Measurements from ENCODE around the gene MATCAP1. TPM values are rescaled to one million over a fixed set of nuclear protein-coding genes. Genes with fewer than 3 reads are reported as not detected.

MATCAP1 gene
- total and polyA plus RNA-seq, 2 of the 13 experiments (the other 11 are each of a cell fraction or from before 2014, with no cell fraction given): 11.2 to 24.5 TPM

- H3K4me2 ChIP-seq (ENCODE audit: low read depth, low read length): peak within 1 kb of the TSS; percentile 97
- intact Hi-C loops (cut with micrococcal nuclease; ENCODE audit: unreplicated experiment) (loop anchor here (2.0 kb wide), 1 partner anchor 55 kb away; the partner anchor contains the start of gene FHOD1), in situ Hi-C loops (cut with HindIII; ENCODE audit: extremely low pct_ligation_motif_present, low pct_unique_long_range_greater_than_20kb) (no loop called here)
- DNase-seq (ENCODE audit: low spot score): peak; percentile 88
- peak; percentile 88 for FAIRE-seq
- H4K20me1 ChIP-seq (ENCODE audit: insufficient read depth, low read length): no peaks in the 10 kb centered on the region; the same call in 1 of the 2 replicates
- BruUV-seq (replicated peaks): TSS peak; percentile 71
- peak within 1 kb of the TSS; percentile 98 for H3K9ac ChIP-seq (ENCODE audit: insufficient read depth, low read depth, low read length)
- peak within 1 kb of the TSS; percentile 84 to 99 (median 97) for H3K4me3 ChIP-seq (replicated peaks in 1 of 3; ENCODE audit: insufficient read depth in 1 of 3, low read depth in 2 of 3, low read length in 3 of 3)
- peak within 1 kb of the TSS; percentile 59 for H3K27ac ChIP-seq (ENCODE audit: extremely low read length, insufficient read depth, low read length)
- peak within 1 kb of the TSS; percentile 75 for H2AFZ ChIP-seq (ENCODE audit: low read length)
- peaks cover 7 to 16% of the 10 kb centered on the region in 2 experiments; a peak in 2 of 5 replicates for H3K27me3 ChIP-seq (ENCODE audit: control insufficient read depth in 1 of 2, insufficient read depth in 2 of 2, low read length in 2 of 2)
- no peaks in the 10 kb centered on the region for H3K9me3 ChIP-seq (ENCODE audit: low read length)
- ChIA-PET POLR2A (interaction anchor here (0.9 to 1.9 kb wide), 6 partner anchors 8 to 56 kb away, joined by 3 to 8 read pairs (median 4); partner anchors contain the start of genes FHOD1, NOL3 and TMEM208), CTCF (ENCODE audit: low intra/inter-chr PET ratio, low total read pairs) (no interaction called here)
- H3K79me2 ChIP-seq (ENCODE audit: insufficient read depth, low read length): peaks cover 21% of the 10 kb centered on the region
- WGBS (ENCODE audit: low lambda C conversion rate): 0% methylated on average over 9 of the region's 54 CpGs
- H3K4me1 ChIP-seq (ENCODE audit: insufficient read depth, low read length): peaks cover 38% of the 10 kb centered on the region
- peaks cover 23 to 36% of the 10 kb centered on the region in 2 experiments for H3K36me3 ChIP-seq (replicated peaks in 1 of 2; ENCODE audit: control insufficient read depth in 1 of 2, insufficient read depth in 2 of 2, low read length in 2 of 2)
- peak; percentile 95 for ATAC-seq
- no peak for TF ChIP-seq ZNF318 (CRISPR knock-in tag; IDR thresholded peaks at IDR 0.05)
- no peak; the same call in 1 of the 2 replicates for TF ChIP-seq AHR (CRISPR knock-in tag; IDR thresholded peaks at IDR 0.05)
- TF ChIP-seq ISL2 (CRISPR knock-in tag; IDR thresholded peaks at IDR 0.05): peak; percentile 70; the same call in 1 of the 2 replicates
- no peak; the same call in 1 of the 2 replicates for TF ChIP-seq ZNF513 (CRISPR knock-in tag; conservative IDR thresholded peaks at IDR 0.05)
- TF ChIP-seq CCAR2 (optimal IDR thresholded peaks at IDR 0.05; ENCODE audit: low read depth, low read length): no peak
- TF ChIP-seq DZIP1 (CRISPR knock-in tag; IDR thresholded peaks at IDR 0.05): peak; percentile 93; the same call in 1 of the 2 replicates
- TF ChIP-seq CC2D1A (CRISPR knock-in tag; IDR thresholded peaks at IDR 0.05): no peak
- peak; percentile 84 for TF ChIP-seq SALL1 (CRISPR knock-in tag; IDR thresholded peaks at IDR 0.05)
- TF ChIP-seq FOXK2 (IDR thresholded peaks at IDR 0.05): peak; percentile 48; the same call in 1 of the 2 replicates
- peak; percentile 95 for TF ChIP-seq HES4 (CRISPR knock-in tag; IDR thresholded peaks at IDR 0.05; ENCODE audit: borderline replicate concordance)
- no peak for TF ChIP-seq NFE2L2 (IDR thresholded peaks at IDR 0.05; ENCODE audit: low read length)
Observed at GRCh38 chr16:67191995-67192681, 8.4 kb upstream of the MATCAP1 start, which contains the start of gene E2F4. E2F4 (plus strand) TSS chr16:67192155; CDS start chr16:67192228, 73 bp downstream.

Measured in HepG2 (cell line).